ENCODE data around the gene RANBP17.
"Not testable (repeated sequence)": the region's sequence is repeated elsewhere in the genome, so short reads cannot be mapped to it uniquely, and the experiment has no call there.

The RANBP17 gene

GRCh38 chr5:170861917-170862766 is at the start of gene RANBP17:
RANBP17 (plus strand) TSS chr5:170862018.
- DNase-seq (ENCODE audit: low read depth): peak; percentile 84

GRCh38 chr5:170813231-170813630 is 48.6 kb upstream of the RANBP17 start:
- DNase-seq (ENCODE audit: low read depth): no peak

GRCh38 chr5:170817195-170817594 is 44.6 kb upstream of the RANBP17 start:
- peak; percentile 41 for DNase-seq (ENCODE audit: low read depth)

- DNase-seq (ENCODE audit: low read depth): peak; percentile 83
These were observed 43.6 kb upstream of the RANBP17 start for GRCh38 chr5:170818232-170818631.

- DNase-seq (ENCODE audit: low read depth): no peak
These were observed 42.0 kb upstream of the RANBP17 start for GRCh38 chr5:170819824-170820223.

GRCh38 chr5:170821257-170821800 is 40.5 kb upstream of the RANBP17 start:
- no peak for DNase-seq (ENCODE audit: low read depth)

GRCh38 chr5:170826117-170826516 is 35.7 kb upstream of the RANBP17 start:
- DNase-seq (ENCODE audit: low read depth): no peak

GRCh38 chr5:170832241-170832640 is 29.6 kb upstream of the RANBP17 start:
- no peak for DNase-seq (ENCODE audit: low read depth)

GRCh38 chr5:170833981-170834380 is 27.8 kb upstream of the RANBP17 start:
- not testable (repeated sequence) for DNase-seq (ENCODE audit: low read depth)

- no peak for DNase-seq (ENCODE audit: low read depth)
These were observed 25.6 kb upstream of the RANBP17 start for GRCh38 chr5:170836226-170836625.

GRCh38 chr5:170843870-170844269 is 17.9 kb upstream of the RANBP17 start:
- no peak for DNase-seq (ENCODE audit: low read depth)

- DNase-seq (ENCODE audit: low read depth): no peak
These were observed 17.2 kb upstream of the RANBP17 start for GRCh38 chr5:170844651-170845050.

- DNase-seq (ENCODE audit: low read depth): peak; percentile 31
These were observed 15.4 kb upstream of the RANBP17 start for GRCh38 chr5:170846416-170846815.

- no peak for DNase-seq (ENCODE audit: low read depth)
These were observed 15.0 kb upstream of the RANBP17 start for GRCh38 chr5:170846846-170847245.

- peak; percentile 43 for DNase-seq (ENCODE audit: low read depth)
These were observed 13.8 kb upstream of the RANBP17 start for GRCh38 chr5:170848033-170848432.

GRCh38 chr5:170849374-170849773 is 12.4 kb upstream of the RANBP17 start:
- no peak for DNase-seq (ENCODE audit: low read depth)

- no peak for DNase-seq (ENCODE audit: low read depth)
These were observed 7.3 kb upstream of the RANBP17 start for GRCh38 chr5:170854566-170854965.

GRCh38 chr5:170857066-170857465 is 4.8 kb upstream of the RANBP17 start:
- no peak for DNase-seq (ENCODE audit: low read depth)

- no peak for DNase-seq (ENCODE audit: low read depth)
These were observed 1.4 kb upstream of the RANBP17 start for GRCh38 chr5:170860415-170860814.

- DNase-seq (ENCODE audit: low read depth): no peak
These were observed 776 bp upstream of the RANBP17 start for GRCh38 chr5:170860818-170861666.

GRCh38 chr5:170861667-170861916 is 226 bp upstream of the RANBP17 start:
- no peak for DNase-seq (ENCODE audit: low read depth)

GRCh38 chr5:170863646-170864045 is 1.8 kb downstream of the RANBP17 start:
- DNase-seq (ENCODE audit: low read depth): peak; percentile 92

GRCh38 chr5:170865622-170866021 is 3.8 kb downstream of the RANBP17 start:
- no peak for DNase-seq (ENCODE audit: low read depth)

All from iris pigment epithelial cell (primary cell).